ENCODE results near the gene KCNMB3. TPM values are rescaled to one million over a fixed set of nuclear protein-coding genes. Genes with fewer than 3 reads are reported as not detected.

The KCNMB3 gene
- total RNA-seq, 4 donors from 2014 or later = 1.3 to 4.1 (median 2.9) TPM

GRCh38 chr3:179266701-179267211 is 15.8 kb upstream of the KCNMB3 start:
- peak overlapping the region in 1 of 4 donors; percentile 28 for H3K4me3 ChIP-seq
- H3K36me3 ChIP-seq = no peaks in the 10 kb centered on the region
- intact Hi-C loops (cut with DNase I) = no loop called here
- H3K27ac ChIP-seq (replicated peaks in 1 of 4) = no peak overlapping the region
- peaks cover 0 to 8% (median 4%) of the 10 kb centered on the region in 4 donors for H3K4me1 ChIP-seq
- TF ChIP-seq POLR2A (IDR thresholded peaks at IDR 0.05; ENCODE audit: low read depth) (no peak), CTCF (IDR thresholded peaks at IDR 0.05) (no peak), EP300 (IDR thresholded peaks at IDR 0.05) (no peak), POLR2AphosphoS5 (IDR thresholded peaks at IDR 0.05) (peak; percentile 9 to 21)
- H3K9me3 ChIP-seq = no peaks in the 10 kb centered on the region
- peak; percentile 79 for DNase-seq (ENCODE audit: extremely low spot score)
- 74% methylated on average over 16 of the region's 21 CpGs for WGBS
- no peaks in the 10 kb centered on the region for H3K27me3 ChIP-seq

- Histone ChIP-seq H3K36me3 (no peaks in the 10 kb centered on the region), H3K27ac (replicated peaks in 1 of 4) (no peak overlapping the region), H3K4me1 (peaks cover 0 to 12% (median 6%) of the 10 kb centered on the region in 4 donors), H3K27me3 (no peaks in the 10 kb centered on the region), H3K4me3 (no peak overlapping the region), H3K9me3 (no peaks in the 10 kb centered on the region)
- DNase-seq (ENCODE audit: extremely low spot score) = peak; percentile 12
- intact Hi-C loops (cut with DNase I) = no loop called here
- 89% methylated on average over 4 of the region's 4 CpGs for WGBS
- TF ChIP-seq EP300 (IDR thresholded peaks at IDR 0.05) (no peak), POLR2A (IDR thresholded peaks at IDR 0.05; ENCODE audit: low read depth) (no peak), POLR2AphosphoS5 (IDR thresholded peaks at IDR 0.05) (no peak), CTCF (IDR thresholded peaks at IDR 0.05) (no peak)
These were observed 15.0 kb upstream of the KCNMB3 start for GRCh38 chr3:179265875-179266274.

GRCh38 chr3:179265092-179265491 is 14.2 kb upstream of the KCNMB3 start:
- intact Hi-C loops (cut with DNase I) = no loop called here
- TF ChIP-seq EP300 (IDR thresholded peaks at IDR 0.05) = no peak
- no peak for TF ChIP-seq POLR2A (IDR thresholded peaks at IDR 0.05; ENCODE audit: low read depth)
- no peak for TF ChIP-seq CTCF (IDR thresholded peaks at IDR 0.05)
- no peak for TF ChIP-seq POLR2AphosphoS5 (IDR thresholded peaks at IDR 0.05)
- Histone ChIP-seq H3K4me1 (peaks cover 0 to 12% (median 6%) of the 10 kb centered on the region in 4 donors), H3K4me3 (no peak overlapping the region), H3K9me3 (no peaks in the 10 kb centered on the region), H3K36me3 (no peaks in the 10 kb centered on the region), H3K27ac (replicated peaks in 1 of 4) (no peak overlapping the region), H3K27me3 (no peaks in the 10 kb centered on the region)
- no peak for DNase-seq (ENCODE audit: extremely low spot score)
- WGBS = 94% methylated on average over 1 of the region's 1 CpG

- WGBS = 43% methylated on average over 4 of the region's 4 CpGs
- Histone ChIP-seq H3K27me3 (no peaks in the 10 kb centered on the region), H3K27ac (replicated peaks in 1 of 4) (no peak overlapping the region), H3K9me3 (no peaks in the 10 kb centered on the region), H3K4me1 (peaks cover 0 to 12% (median 6%) of the 10 kb centered on the region in 4 donors), H3K4me3 (no peak overlapping the region), H3K36me3 (no peaks in the 10 kb centered on the region)
- TF ChIP-seq EP300 (IDR thresholded peaks at IDR 0.05) (no peak), POLR2A (IDR thresholded peaks at IDR 0.05; ENCODE audit: low read depth) (no peak), CTCF (IDR thresholded peaks at IDR 0.05) (no peak), POLR2AphosphoS5 (IDR thresholded peaks at IDR 0.05) (no peak)
- intact Hi-C loops (cut with DNase I) = loop anchor here (5.0 kb wide), 1 partner anchor 117 kb away; the partner anchor contains the start of gene PIK3CA
- DNase-seq (ENCODE audit: extremely low spot score) = peak; percentile 26
These were observed 13.5 kb upstream of the KCNMB3 start for GRCh38 chr3:179264449-179264848.

GRCh38 chr3:179263134-179263533 is 12.2 kb upstream of the KCNMB3 start:
- no peak for TF ChIP-seq EP300 (IDR thresholded peaks at IDR 0.05)
- no peak for TF ChIP-seq POLR2A (IDR thresholded peaks at IDR 0.05; ENCODE audit: low read depth)
- no peak for TF ChIP-seq CTCF (IDR thresholded peaks at IDR 0.05)
- no peak for TF ChIP-seq POLR2AphosphoS5 (IDR thresholded peaks at IDR 0.05)
- peaks cover 0 to 12% (median 6%) of the 10 kb centered on the region in 4 donors for H3K4me1 ChIP-seq
- intact Hi-C loops (cut with DNase I) = loop anchor here (5.0 kb wide), 1 partner anchor 116 kb away; the partner anchor contains the start of gene PIK3CA
- H3K9me3 ChIP-seq = peaks cover 0 to 3% (median 0%) of the 10 kb centered on the region in 4 donors
- H3K27me3 ChIP-seq = no peaks in the 10 kb centered on the region
- no peak overlapping the region for H3K27ac ChIP-seq (replicated peaks in 1 of 4)
- no peak overlapping the region for H3K4me3 ChIP-seq
- 98% methylated on average over 18 of the region's 29 CpGs for WGBS
- peak; percentile 57 for DNase-seq (ENCODE audit: extremely low spot score)
- H3K36me3 ChIP-seq = no peaks in the 10 kb centered on the region

Measured in esophagus muscularis mucosa (tissue), 4 donors.